ENCODE results near the gene LRP1. TPM values are rescaled to one million over a fixed set of nuclear protein-coding genes. Genes with fewer than 3 reads are reported as not detected.

The LRP1 gene
- total RNA-seq, 1 experiment from 2014 or later, result 25.1 TPM

DNA sequence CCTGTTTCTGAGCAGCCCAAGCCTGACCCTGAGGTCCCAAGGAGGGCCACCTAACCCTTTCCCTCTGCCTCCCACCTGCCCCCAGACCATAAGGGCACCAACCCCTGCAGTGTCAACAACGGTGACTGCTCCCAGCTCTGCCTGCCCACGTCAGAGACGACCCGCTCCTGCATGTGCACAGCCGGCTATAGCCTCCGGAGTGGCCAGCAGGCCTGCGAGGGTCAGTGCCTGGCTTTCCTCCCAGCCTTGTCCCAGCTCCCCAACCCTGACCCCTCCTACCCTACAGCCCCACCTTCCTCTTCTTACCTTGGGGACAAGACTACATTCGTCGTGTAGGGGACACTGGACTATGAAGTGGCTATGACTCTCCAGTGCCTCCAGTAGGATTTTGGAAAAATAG is 52.8 kb downstream of the LRP1 start:
- in situ Hi-C loops (cut with HindIII; ENCODE audit: low sequenced_read_pairs), result no loop called here
- DNase-seq (ENCODE audit: low spot score), result no peak

DNA sequence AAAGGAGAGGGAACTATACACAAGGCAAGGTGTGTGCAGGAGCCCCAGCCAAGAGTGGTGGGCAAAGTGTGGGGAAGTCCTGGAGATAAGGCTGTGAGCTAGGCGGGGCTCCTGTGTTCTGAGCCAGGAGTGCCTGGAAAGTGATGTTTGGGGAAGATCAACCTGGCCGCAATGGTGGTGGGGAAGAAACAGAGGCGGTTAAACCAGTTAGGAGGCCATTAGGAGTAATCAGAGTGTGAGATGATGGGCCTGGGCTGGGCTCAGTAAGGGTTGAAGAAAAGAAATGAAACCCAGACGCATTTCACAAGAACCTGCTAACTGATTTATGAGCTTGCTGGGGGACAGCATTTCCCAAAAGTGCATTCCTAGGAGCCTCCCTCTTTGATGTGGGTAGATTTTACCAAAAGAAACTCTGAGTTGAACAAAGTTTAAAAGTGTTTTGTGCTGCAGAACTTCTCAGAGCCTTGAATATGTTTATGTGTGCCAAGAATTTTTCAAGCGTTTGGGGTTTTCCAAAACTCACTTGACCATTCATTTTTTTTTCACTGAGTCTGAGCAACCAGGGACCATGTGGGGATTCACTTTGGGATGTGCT is 53.4 kb downstream of the LRP1 start:
- in situ Hi-C loops (cut with HindIII; ENCODE audit: low sequenced_read_pairs), result no loop called here
- DNase-seq (ENCODE audit: low spot score), result no peak

DNA sequence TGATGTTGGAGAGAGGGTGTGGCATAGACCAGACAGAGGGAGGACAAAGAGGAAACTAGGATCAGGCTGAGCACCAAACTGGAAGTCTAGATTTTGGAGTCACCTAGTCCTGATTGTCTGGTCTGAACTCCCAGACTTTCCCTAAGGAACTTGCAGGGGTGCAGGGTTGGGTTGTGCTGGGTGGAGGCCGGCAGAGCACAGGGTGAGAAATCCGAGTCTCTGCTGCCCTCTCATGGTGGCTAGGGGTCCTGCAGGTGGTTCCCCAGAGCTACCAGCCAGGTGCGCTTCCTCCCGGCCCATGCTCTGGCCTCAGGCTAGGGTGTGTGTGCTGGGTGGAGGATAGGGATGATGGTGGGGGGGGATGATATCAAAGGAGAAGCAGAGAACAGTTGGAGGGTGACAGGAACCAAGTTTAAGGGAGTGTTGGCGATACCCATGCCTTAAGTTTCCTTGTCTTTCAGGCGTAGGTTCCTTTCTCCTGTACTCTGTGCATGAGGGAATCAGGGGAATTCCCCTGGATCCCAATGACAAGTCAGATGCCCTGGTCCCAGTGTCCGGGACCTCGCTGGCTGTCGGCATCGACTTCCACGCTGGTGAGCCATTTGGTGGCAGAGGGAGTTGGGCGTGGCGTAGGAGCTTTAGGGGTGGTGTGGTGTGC is 54.8 kb downstream of the LRP1 start:
- DNase-seq (ENCODE audit: low spot score), result peak; percentile 85
- in situ Hi-C loops (cut with HindIII; ENCODE audit: low sequenced_read_pairs), result no loop called here

DNA sequence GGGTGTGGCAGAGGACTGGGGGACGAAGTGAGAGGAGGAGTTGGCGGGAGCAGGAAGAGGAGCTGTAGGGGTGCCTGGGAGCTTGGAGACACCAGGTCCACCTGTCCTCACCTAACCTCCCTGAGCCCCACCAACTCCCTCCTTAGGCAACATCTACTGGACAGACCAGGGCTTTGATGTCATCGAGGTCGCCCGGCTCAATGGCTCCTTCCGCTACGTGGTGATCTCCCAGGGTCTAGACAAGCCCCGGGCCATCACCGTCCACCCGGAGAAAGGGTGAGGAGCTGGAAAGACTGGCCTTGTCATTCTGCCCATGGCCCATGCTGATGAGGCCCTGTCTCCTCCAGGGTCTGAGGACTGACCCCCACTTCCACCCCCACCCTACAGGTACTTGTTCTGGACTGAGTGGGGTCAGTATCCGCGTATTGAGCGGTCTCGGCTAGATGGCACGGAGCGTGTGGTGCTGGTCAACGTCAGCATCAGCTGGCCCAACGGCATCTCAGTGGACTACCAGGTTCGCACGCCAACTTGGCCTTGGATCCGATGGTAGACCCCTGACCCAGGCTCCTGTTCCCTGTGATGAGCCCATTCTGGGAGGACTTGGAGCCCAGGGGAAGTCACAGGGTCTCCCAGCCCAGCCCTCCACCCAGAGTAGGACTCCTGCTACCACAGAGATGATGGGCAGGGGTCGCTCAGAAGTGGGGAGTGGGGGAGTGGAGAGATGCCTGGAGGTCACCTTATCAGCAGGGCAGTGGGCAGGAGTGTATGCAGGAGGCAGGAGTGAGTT is 55.8 kb downstream of the LRP1 start:
- in situ Hi-C loops (cut with HindIII; ENCODE audit: low sequenced_read_pairs), result no loop called here
- DNase-seq (ENCODE audit: low spot score), result no peak

DNA sequence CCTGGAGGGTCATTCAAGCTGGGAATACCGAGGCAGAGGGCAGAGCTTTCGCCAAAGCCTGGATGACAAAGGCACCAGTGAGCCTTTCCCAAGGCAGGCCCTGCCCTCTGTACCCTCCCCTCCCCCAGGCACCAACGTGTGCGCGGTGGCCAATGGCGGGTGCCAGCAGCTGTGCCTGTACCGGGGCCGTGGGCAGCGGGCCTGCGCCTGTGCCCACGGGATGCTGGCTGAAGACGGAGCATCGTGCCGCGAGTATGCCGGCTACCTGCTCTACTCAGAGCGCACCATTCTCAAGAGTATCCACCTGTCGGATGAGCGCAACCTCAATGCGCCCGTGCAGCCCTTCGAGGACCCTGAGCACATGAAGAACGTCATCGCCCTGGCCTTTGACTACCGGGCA is 57.1 kb downstream of the LRP1 start:
- in situ Hi-C loops (cut with HindIII; ENCODE audit: low sequenced_read_pairs), result no loop called here
- no peak for DNase-seq (ENCODE audit: low spot score)

DNA sequence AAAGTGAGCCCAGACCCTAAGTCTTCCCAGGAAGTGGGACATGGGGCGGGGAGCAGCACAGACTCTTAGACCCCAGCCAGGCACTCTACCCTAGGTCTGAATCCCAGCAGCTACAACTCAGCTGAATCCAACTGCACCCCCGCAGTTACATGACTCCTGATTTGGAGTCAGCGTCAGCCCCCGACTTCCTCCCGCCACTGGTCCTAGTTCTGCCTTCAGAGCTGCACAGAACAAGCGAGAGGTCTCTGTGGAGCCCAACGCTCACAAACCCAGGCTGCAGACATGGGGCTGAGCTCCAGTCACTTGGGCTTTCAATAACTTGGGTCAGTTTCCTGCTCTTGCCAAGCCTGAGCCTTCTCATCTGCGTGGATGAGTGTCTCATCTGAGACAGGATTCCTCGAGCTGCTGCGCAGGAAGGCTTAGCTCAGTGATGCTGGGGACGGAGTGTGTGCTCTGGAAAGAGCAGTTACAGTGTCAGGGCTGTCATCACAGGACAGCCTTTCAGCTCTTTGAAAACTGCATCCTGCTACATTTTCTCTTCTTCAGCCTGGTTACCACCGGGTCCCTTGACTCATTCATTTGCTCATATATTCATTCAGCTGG is 57.7 kb downstream of the LRP1 start:
- in situ Hi-C loops (cut with HindIII; ENCODE audit: low sequenced_read_pairs), result no loop called here
- no peak for DNase-seq (ENCODE audit: low spot score)

DNA sequence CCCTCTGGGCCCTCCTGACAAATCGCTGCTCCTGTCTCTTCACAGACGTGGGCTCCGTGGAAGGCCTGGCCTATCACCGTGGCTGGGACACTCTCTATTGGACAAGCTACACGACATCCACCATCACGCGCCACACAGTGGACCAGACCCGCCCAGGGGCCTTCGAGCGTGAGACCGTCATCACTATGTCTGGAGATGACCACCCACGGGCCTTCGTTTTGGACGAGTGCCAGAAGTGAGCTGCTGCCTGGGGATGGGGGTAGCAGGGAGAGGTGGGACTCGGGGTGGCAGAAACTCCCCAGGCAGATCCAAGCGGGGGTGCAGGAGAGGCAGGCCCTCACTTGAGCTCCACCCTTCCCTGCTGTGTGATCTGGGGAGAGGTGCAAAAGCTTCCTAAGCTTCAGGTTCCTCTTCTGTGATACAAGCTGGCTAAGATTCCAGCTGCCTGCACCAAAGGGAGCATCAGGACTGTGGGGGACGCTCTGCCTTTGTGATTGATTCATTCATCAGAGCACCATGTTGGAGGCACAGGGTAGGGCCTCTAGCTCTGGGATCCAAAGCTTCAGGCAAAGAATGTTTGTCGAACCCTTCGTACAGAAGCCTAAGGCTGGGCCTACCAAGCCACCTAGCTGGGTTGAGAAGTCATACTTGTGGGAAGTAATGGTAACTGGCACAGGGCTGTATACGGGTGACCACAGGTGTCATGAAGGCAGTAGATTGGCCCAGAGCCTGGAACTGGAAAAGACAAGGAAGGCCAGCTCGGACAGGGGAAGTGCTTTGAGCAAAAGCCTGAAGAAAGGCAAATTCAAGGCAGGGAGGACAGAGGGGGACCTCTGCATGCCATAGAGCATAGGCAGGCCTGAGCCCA is 59.2 kb downstream of the LRP1 start:
- peak; percentile 70 for DNase-seq (ENCODE audit: low spot score)
- in situ Hi-C loops (cut with HindIII; ENCODE audit: low sequenced_read_pairs), result no loop called here

DNA sequence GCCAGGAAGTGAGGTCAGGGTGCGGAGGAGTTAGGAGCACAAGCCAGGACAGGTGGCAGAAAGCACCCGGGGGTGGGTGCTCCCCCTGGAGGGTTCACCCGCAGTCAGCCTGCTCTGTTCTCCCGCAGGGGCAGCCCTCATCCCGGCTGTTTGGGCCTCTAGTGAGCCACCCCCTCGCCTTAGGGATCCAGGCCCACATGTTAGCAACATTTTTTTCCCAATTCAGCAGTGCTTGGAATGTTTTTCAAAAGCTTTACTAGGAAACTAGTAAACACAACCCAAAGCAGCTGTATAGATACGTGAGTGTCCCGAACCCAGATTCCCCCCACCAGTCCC is 59.8 kb downstream of the LRP1 start:
- in situ Hi-C loops (cut with HindIII; ENCODE audit: low sequenced_read_pairs), result no loop called here
- no peak for DNase-seq (ENCODE audit: low spot score)

DNA sequence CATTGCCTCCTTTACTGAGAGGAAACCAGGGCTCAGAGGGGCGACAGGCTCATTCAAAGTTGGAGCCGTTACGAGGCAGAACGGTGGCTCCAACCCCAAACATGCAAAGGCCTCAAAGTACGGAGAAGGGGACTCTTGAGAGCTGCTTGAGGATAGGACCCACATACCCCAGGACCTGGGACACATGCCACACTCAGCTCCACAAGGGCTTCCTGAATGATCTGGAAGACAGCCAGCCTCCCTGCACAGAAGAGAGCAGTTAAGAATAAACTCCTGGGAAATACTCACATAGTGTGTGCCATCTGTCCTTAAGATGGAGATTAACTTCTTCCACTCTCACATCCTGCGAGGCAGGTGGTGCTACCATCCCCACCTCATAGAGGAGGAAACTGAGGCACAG is 61.8 kb downstream of the LRP1 start:
- in situ Hi-C loops (cut with HindIII; ENCODE audit: low sequenced_read_pairs), result no loop called here
- peak; percentile 74 for DNase-seq (ENCODE audit: low spot score)

DNA sequence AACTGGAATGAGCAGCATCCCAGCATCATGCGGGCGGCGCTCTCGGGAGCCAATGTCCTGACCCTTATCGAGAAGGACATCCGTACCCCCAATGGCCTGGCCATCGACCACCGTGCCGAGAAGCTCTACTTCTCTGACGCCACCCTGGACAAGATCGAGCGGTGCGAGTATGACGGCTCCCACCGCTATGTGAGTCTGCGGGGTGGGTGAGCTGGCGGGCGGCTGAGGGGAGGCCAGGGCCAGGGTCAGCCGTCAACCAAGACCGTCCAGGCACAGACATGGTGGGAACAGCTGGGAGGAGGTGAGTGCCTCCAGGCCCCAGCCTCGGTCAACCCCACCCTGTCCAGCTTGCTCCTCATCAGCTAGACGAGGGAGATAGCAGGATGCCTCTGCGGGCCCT is 62.5 kb downstream of the LRP1 start:
- DNase-seq (ENCODE audit: low spot score), result no peak

DNA sequence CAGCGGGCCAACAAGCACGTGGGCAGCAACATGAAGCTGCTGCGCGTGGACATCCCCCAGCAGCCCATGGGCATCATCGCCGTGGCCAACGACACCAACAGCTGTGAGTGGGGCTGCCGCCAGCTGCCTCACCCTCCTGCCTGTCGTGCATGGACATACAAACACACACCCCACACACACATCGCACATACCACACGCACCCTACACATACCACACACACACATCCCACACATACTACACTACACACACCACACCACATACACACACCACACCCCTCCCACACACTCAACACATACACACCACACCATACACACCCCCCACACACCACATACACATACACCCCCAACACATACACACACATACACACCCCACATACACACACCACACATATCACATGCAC is 63.1 kb downstream of the LRP1 start:
- in situ Hi-C loops (cut with HindIII; ENCODE audit: low sequenced_read_pairs), result no loop called here
- no peak for DNase-seq (ENCODE audit: low spot score)

More for the DNA sequence above, 62.5 kb downstream of the LRP1 start:
- in situ Hi-C loops (cut with HindIII; ENCODE audit: low sequenced_read_pairs), result no loop called here

DNA sequence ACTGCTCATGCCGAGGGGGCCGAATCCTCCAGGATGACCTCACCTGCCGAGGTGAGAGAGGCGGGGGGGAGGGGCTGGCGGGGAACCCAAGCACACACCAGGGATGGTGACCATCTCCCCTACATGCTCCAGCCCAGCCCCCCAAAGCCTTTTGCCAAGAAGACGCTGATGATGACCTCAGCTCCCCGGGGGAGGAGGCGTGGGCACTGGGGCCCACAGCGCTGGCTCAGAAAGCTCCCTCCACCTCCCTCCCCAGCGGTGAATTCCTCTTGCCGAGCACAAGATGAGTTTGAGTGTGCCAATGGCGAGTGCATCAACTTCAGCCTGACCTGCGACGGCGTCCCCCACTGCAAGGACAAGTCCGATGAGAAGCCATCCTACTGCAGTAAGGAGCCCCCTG is 64.6 kb downstream of the LRP1 start:
- in situ Hi-C loops (cut with HindIII; ENCODE audit: low sequenced_read_pairs), result no loop called here
- no peak for DNase-seq (ENCODE audit: low spot score)

DNA sequence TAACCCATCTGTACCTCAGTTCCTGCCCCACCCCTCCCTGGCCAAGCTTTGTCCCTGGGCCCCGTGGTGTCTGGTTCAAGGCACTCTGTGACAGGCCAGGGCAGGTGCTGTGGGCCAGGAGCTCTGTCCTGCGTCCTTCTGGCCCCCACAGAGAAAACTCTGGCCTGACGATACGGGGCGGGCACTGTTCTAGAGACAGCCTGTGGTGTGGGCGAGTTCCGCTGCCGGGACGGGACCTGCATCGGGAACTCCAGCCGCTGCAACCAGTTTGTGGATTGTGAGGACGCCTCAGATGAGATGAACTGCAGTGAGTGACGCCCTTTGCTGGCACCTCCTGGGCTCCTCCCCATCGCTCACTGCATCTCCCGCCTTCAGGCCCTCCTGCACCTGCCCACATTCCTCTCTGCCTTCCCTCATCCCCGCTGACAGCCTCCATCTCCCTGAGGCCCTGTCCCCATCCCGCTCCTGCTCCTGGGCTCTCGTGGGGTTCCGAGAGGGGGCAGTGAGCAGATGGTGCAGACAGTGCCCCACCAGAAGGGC is 65.5 kb downstream of the LRP1 start:
- DNase-seq (ENCODE audit: low spot score), result peak; percentile 43
- in situ Hi-C loops (cut with HindIII; ENCODE audit: low sequenced_read_pairs), result no loop called here

DNA sequence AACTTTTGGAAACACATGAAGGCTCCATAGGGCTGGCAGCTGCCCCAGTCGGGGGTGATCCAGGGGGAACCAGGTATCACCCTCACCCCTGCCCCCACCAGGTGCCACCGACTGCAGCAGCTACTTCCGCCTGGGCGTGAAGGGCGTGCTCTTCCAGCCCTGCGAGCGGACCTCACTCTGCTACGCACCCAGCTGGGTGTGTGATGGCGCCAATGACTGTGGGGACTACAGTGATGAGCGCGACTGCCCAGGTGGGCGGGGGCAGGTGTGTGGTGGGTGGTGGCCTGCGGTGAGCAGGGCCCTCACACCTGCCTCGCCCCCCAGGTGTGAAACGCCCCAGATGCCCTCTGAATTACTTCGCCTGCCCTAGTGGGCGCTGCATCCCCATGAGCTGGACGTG is 66.0 kb downstream of the LRP1 start:
- no peak for DNase-seq (ENCODE audit: low spot score)
- in situ Hi-C loops (cut with HindIII; ENCODE audit: low sequenced_read_pairs), result no loop called here

DNA sequence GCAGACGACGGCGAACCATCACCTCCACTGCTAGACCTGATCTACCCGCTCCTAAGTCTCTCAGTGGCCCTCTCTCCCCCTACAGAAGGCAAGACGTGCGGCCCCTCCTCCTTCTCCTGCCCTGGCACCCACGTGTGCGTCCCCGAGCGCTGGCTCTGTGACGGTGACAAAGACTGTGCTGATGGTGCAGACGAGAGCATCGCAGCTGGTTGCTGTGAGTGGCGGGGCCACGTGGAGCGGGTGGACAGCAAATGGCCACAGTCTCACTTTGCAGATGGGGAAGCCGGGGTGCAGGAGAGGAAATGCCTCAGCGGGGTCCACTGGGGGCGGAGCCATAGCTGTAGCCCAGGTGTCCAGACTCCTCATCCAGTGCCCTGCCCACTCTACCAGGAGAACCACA is 66.9 kb downstream of the LRP1 start:
- no peak for DNase-seq (ENCODE audit: low spot score)
- in situ Hi-C loops (cut with HindIII; ENCODE audit: low sequenced_read_pairs), result no loop called here

DNA sequence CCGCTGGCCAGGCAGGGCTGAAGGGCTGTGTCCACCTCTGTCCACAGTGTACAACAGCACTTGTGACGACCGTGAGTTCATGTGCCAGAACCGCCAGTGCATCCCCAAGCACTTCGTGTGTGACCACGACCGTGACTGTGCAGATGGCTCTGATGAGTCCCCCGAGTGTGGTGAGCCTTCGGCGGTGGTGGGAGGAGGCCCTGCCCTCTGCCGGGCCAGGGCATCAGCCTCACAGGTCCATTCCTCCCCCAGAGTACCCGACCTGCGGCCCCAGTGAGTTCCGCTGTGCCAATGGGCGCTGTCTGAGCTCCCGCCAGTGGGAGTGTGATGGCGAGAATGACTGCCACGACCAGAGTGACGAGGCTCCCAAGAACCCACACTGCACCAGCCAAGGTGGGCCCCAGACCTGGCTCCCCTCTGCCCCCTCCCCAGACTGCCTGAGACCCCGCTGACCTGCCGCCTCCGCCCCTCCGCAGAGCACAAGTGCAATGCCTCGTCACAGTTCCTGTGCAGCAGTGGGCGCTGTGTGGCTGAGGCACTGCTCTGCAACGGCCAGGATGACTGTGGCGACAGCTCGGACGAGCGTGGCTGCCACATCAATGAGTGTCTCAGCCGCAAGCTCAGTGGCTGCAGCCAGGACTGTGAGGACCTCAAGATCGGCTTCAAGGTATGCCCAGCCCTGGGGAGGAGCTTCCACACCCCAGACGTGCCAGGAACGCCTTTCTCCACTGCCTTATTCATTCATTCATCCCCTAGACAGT is 67.5 kb downstream of the LRP1 start:
- in situ Hi-C loops (cut with HindIII; ENCODE audit: low sequenced_read_pairs), result no loop called here
- peak; percentile 64 for DNase-seq (ENCODE audit: low spot score)

DNA sequence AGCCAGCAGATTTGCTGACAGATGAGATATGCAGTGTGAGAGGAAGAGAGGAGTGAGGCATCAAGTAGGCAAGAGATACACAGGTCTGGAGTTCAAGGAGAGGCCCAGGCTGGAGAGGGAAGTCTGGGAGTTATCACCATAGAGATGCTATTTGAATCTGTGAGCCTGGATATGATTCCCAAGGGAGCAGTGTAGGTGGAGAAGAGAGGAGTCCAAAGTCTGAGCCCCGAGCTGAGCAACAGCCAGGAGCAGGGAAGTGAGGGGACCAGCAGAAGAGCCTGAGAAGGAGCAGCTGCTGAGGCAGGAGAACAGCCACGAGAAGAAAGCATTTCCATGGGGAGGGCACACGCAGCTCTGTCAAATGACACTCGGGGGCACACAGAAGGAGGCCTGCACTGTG is 68.2 kb downstream of the LRP1 start:
- DNase-seq (ENCODE audit: low spot score), result no peak
- in situ Hi-C loops (cut with HindIII; ENCODE audit: low sequenced_read_pairs), result no loop called here

DNA sequence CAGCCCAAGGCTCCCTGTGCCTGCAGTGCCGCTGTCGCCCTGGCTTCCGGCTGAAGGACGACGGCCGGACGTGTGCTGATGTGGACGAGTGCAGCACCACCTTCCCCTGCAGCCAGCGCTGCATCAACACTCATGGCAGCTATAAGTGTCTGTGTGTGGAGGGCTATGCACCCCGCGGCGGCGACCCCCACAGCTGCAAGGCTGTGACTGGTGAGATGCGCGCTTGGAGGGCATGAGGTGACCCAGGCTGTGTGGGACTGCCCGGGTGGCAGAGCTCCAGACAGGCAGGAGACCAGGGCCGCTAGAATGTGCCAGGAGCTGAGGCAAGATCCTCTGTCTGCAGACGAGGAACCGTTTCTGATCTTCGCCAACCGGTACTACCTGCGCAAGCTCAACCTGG is 68.7 kb downstream of the LRP1 start:
- DNase-seq (ENCODE audit: low spot score), result no peak
- in situ Hi-C loops (cut with HindIII; ENCODE audit: low sequenced_read_pairs), result no loop called here

DNA sequence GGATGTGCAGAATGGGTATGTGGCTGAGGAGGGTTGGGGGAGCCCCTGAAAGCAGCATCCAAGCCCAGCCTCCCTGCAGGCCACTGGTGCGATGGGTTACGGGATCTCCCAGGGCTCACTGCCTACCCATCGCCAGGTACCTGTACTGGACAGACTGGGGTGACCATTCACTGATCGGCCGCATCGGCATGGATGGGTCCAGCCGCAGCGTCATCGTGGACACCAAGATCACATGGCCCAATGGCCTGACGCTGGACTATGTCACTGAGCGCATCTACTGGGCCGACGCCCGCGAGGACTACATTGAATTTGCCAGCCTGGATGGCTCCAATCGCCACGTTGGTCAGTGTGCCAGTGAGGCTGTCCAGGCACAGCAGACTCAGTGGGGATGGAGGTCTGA is 70.0 kb downstream of the LRP1 start:
- DNase-seq (ENCODE audit: low spot score), result no peak
- in situ Hi-C loops (cut with HindIII; ENCODE audit: low sequenced_read_pairs), result no loop called here

Measured in G401 (cell line).